ENCODE results near the gene TNFRSF1A.
A peak's percentile ranks its signal among the peaks of the same experiment; 100 is the strongest.

Gene TNFRSF1A

GRCh38 chr12:6323340-6323994 is 18.4 kb downstream of the TNFRSF1A start:
- DNase-seq, result peak; percentile 88

GRCh38 chr12:6322969-6323339 is 18.9 kb downstream of the TNFRSF1A start:
- DNase-seq, result no peak

GRCh38 chr12:6322352-6322751 is 19.5 kb downstream of the TNFRSF1A start:
- DNase-seq, result no peak

GRCh38 chr12:6321905-6322304 is 20.0 kb downstream of the TNFRSF1A start:
- no peak for DNase-seq

- DNase-seq, result no peak
These were observed 22.4 kb downstream of the TNFRSF1A start for GRCh38 chr12:6319446-6319845.

GRCh38 chr12:6318440-6318879 is 23.4 kb downstream of the TNFRSF1A start:
- no peak for DNase-seq

- DNase-seq, result no peak
These were observed 24.0 kb downstream of the TNFRSF1A start for GRCh38 chr12:6317693-6318439.

- DNase-seq, result peak; percentile 87
These were observed 24.8 kb downstream of the TNFRSF1A start for GRCh38 chr12:6316921-6317692.

- no peak for DNase-seq
These were observed 25.9 kb downstream of the TNFRSF1A start for GRCh38 chr12:6315704-6316597.

- DNase-seq, result no peak
These were observed 26.7 kb downstream of the TNFRSF1A start for GRCh38 chr12:6315184-6315583.

- DNase-seq, result no peak
These were observed 27.1 kb downstream of the TNFRSF1A start for GRCh38 chr12:6314776-6315175.

GRCh38 chr12:6313326-6313940 is 28.4 kb downstream of the TNFRSF1A start:
- no peak for DNase-seq

GRCh38 chr12:6312529-6313325 is 29.1 kb downstream of the TNFRSF1A start:
- no peak for DNase-seq

GRCh38 chr12:6311822-6312528 is 29.9 kb downstream of the TNFRSF1A start:
- DNase-seq, result no peak

- no peak for DNase-seq
These were observed 30.9 kb downstream of the TNFRSF1A start for GRCh38 chr12:6310771-6311610.

GRCh38 chr12:6307529-6307928 is 34.3 kb downstream of the TNFRSF1A start:
- DNase-seq, result no peak

GRCh38 chr12:6306599-6307220 is 35.2 kb downstream of the TNFRSF1A start:
- no peak for DNase-seq

- DNase-seq, result no peak
These were observed 35.7 kb downstream of the TNFRSF1A start for GRCh38 chr12:6306151-6306550.

- DNase-seq, result no peak
These were observed 38.8 kb downstream of the TNFRSF1A start for GRCh38 chr12:6303071-6303470.
